ENCODE results near the gene NR2F1-AS1. TPM values are rescaled to one million over a fixed set of nuclear protein-coding genes. Genes with fewer than 3 reads are reported as not detected.
"Not testable (repeated sequence)": the region's sequence is repeated elsewhere in the genome, so short reads cannot be mapped to it uniquely, and the experiment has no call there.

NR2F1-AS1 gene
- total RNA-seq, 2 experiments from 2014 or later: not detected

- Mint-ChIP-seq H3K4me1 (no peaks in the 10 kb centered on the region), H3K9me3 (no peaks in the 10 kb centered on the region), H3K4me3 (no peak overlapping the region), H3K36me3 (ENCODE audit: low read depth) (no peaks in the 10 kb centered on the region), H3K27me3 (no peaks in the 10 kb centered on the region), H3K27ac (no peak overlapping the region)
- ChIA-PET POLR2A (no interaction called here), CTCF (no interaction called here)
- DNase-seq: no peak
These were observed 103.2 kb downstream of the NR2F1-AS1 start for GRCh38 chr5:93477816-93478215.

GRCh38 chr5:93476251-93476742 lies 104.7 kb downstream of the NR2F1-AS1 start:
- H3K4me3 Mint-ChIP-seq: no peak overlapping the region
- ChIA-PET POLR2A (no interaction called here), CTCF (no interaction called here)
- no peak overlapping the region for H3K27ac Mint-ChIP-seq
- no peaks in the 10 kb centered on the region for H3K27me3 Mint-ChIP-seq
- H3K9me3 Mint-ChIP-seq: no peaks in the 10 kb centered on the region
- no peaks in the 10 kb centered on the region for H3K36me3 Mint-ChIP-seq (ENCODE audit: low read depth)
- DNase-seq: no peak
- no peaks in the 10 kb centered on the region for H3K4me1 Mint-ChIP-seq

GRCh38 chr5:93462916-93463315 lies 118.1 kb downstream of the NR2F1-AS1 start:
- no peak for DNase-seq
- ChIA-PET CTCF (no interaction called here), POLR2A (no interaction called here)
- Mint-ChIP-seq H3K27ac (no peak overlapping the region), H3K4me1 (no peaks in the 10 kb centered on the region), H3K36me3 (ENCODE audit: low read depth) (no peaks in the 10 kb centered on the region), H3K27me3 (no peaks in the 10 kb centered on the region), H3K9me3 (peaks cover 24% of the 10 kb centered on the region), H3K4me3 (no peak overlapping the region)

- ChIA-PET CTCF (no interaction called here), POLR2A (no interaction called here)
- Mint-ChIP-seq H3K36me3 (ENCODE audit: low read depth) (no peaks in the 10 kb centered on the region), H3K27me3 (no peaks in the 10 kb centered on the region), H3K27ac (no peak overlapping the region), H3K9me3 (peaks cover 20% of the 10 kb centered on the region), H3K4me3 (no peak overlapping the region), H3K4me1 (no peaks in the 10 kb centered on the region)
- no peak for DNase-seq
These were observed 119.3 kb downstream of the NR2F1-AS1 start for GRCh38 chr5:93461756-93462155.

GRCh38 chr5:93460286-93460685 lies 120.7 kb downstream of the NR2F1-AS1 start:
- Mint-ChIP-seq H3K4me1 (no peaks in the 10 kb centered on the region), H3K36me3 (ENCODE audit: low read depth) (no peaks in the 10 kb centered on the region), H3K27ac (no peak overlapping the region), H3K4me3 (no peak overlapping the region), H3K27me3 (no peaks in the 10 kb centered on the region), H3K9me3 (peaks cover 20% of the 10 kb centered on the region)
- ChIA-PET CTCF (no interaction called here), POLR2A (no interaction called here)
- DNase-seq: no peak

GRCh38 chr5:93456796-93457195 lies 124.2 kb downstream of the NR2F1-AS1 start:
- not testable (repeated sequence) for H3K27ac Mint-ChIP-seq

GRCh38 chr5:93454896-93455295 lies 126.1 kb downstream of the NR2F1-AS1 start:
- POLR2A ChIA-PET: no interaction called here
- Mint-ChIP-seq H3K27ac (no peak overlapping the region), H3K4me3 (no peak overlapping the region), H3K36me3 (ENCODE audit: low read depth) (no peaks in the 10 kb centered on the region), H3K4me1 (no peaks in the 10 kb centered on the region), H3K27me3 (no peaks in the 10 kb centered on the region), H3K9me3 (no peaks in the 10 kb centered on the region)
- CTCF ChIA-PET: no interaction called here
- DNase-seq: no peak

More at GRCh38 chr5:93456796-93457195, 124.2 kb downstream of the NR2F1-AS1 start:
- CTCF ChIA-PET; H3K4me3 Mint-ChIP-seq; H3K4me1 Mint-ChIP-seq; H3K27me3 Mint-ChIP-seq; H3K36me3 Mint-ChIP-seq (ENCODE audit: low read depth); POLR2A ChIA-PET; DNase-seq; H3K9me3 Mint-ChIP-seq: not testable (repeated sequence)

- DNase-seq: no peak
- Mint-ChIP-seq H3K4me1 (no peaks in the 10 kb centered on the region), H3K27ac (no peak overlapping the region), H3K36me3 (ENCODE audit: low read depth) (no peaks in the 10 kb centered on the region), H3K9me3 (no peaks in the 10 kb centered on the region), H3K27me3 (no peaks in the 10 kb centered on the region), H3K4me3 (no peak overlapping the region)
- POLR2A ChIA-PET: no interaction called here
- CTCF ChIA-PET: no interaction called here
These were observed 128.8 kb downstream of the NR2F1-AS1 start for GRCh38 chr5:93452255-93452654.

- CTCF ChIA-PET: no interaction called here
- no peak for DNase-seq
- no peak overlapping the region for H3K27ac Mint-ChIP-seq
- no peaks in the 10 kb centered on the region for H3K36me3 Mint-ChIP-seq (ENCODE audit: low read depth)
- H3K4me1 Mint-ChIP-seq: no peaks in the 10 kb centered on the region
- H3K4me3 Mint-ChIP-seq: no peak overlapping the region
- H3K27me3 Mint-ChIP-seq: no peaks in the 10 kb centered on the region
- POLR2A ChIA-PET: no interaction called here
- no peaks in the 10 kb centered on the region for H3K9me3 Mint-ChIP-seq
These were observed 142.9 kb downstream of the NR2F1-AS1 start for GRCh38 chr5:93438124-93438523.

GRCh38 chr5:93436083-93436482 lies 144.9 kb downstream of the NR2F1-AS1 start:
- POLR2A ChIA-PET: no interaction called here
- H3K27me3 Mint-ChIP-seq: no peaks in the 10 kb centered on the region

GRCh38 chr5:93433422-93433821 lies 147.6 kb downstream of the NR2F1-AS1 start:
- H3K4me1 Mint-ChIP-seq: no peaks in the 10 kb centered on the region
- CTCF ChIA-PET: no interaction called here

More at GRCh38 chr5:93436083-93436482, 144.9 kb downstream of the NR2F1-AS1 start:
- Mint-ChIP-seq H3K9me3 (no peaks in the 10 kb centered on the region), H3K36me3 (ENCODE audit: low read depth) (no peaks in the 10 kb centered on the region), H3K27ac (no peak overlapping the region), H3K4me1 (no peaks in the 10 kb centered on the region), H3K4me3 (no peak overlapping the region)
- CTCF ChIA-PET: no interaction called here
- no peak for DNase-seq

GRCh38 chr5:93431250-93431649 lies 149.8 kb downstream of the NR2F1-AS1 start:
- no peaks in the 10 kb centered on the region for H3K4me1 Mint-ChIP-seq
- POLR2A ChIA-PET: no interaction called here
- no peak overlapping the region for H3K27ac Mint-ChIP-seq
- no peaks in the 10 kb centered on the region for H3K36me3 Mint-ChIP-seq (ENCODE audit: low read depth)
- CTCF ChIA-PET: interaction anchor here (1.5 kb wide), 1 partner anchor 9 kb away, joined by 3 read pairs; no protein-coding TSS in a partner anchor
- H3K4me3 Mint-ChIP-seq: no peak overlapping the region
- no peaks in the 10 kb centered on the region for H3K27me3 Mint-ChIP-seq
- H3K9me3 Mint-ChIP-seq: no peaks in the 10 kb centered on the region
- DNase-seq: no peak

More at GRCh38 chr5:93433422-93433821, 147.6 kb downstream of the NR2F1-AS1 start:
- Mint-ChIP-seq H3K27me3 (no peaks in the 10 kb centered on the region), H3K27ac (no peak overlapping the region), H3K4me3 (no peak overlapping the region), H3K9me3 (no peaks in the 10 kb centered on the region), H3K36me3 (ENCODE audit: low read depth) (no peaks in the 10 kb centered on the region)
- POLR2A ChIA-PET: no interaction called here
- DNase-seq: no peak

GRCh38 chr5:93430673-93431199 lies 150.3 kb downstream of the NR2F1-AS1 start:
- H3K36me3 Mint-ChIP-seq (ENCODE audit: low read depth): no peaks in the 10 kb centered on the region
- ChIA-PET POLR2A (no interaction called here), CTCF (interaction anchor here (1.5 kb wide), 1 partner anchor 8 kb away, joined by 3 read pairs; no protein-coding TSS in a partner anchor)
- H3K27ac Mint-ChIP-seq: no peak overlapping the region
- H3K27me3 Mint-ChIP-seq: no peaks in the 10 kb centered on the region
- no peak for DNase-seq
- no peak overlapping the region for H3K4me3 Mint-ChIP-seq
- H3K9me3 Mint-ChIP-seq: no peaks in the 10 kb centered on the region
- no peaks in the 10 kb centered on the region for H3K4me1 Mint-ChIP-seq

GRCh38 chr5:93430118-93430517 lies 150.9 kb downstream of the NR2F1-AS1 start:
- no peak for DNase-seq
- ChIA-PET CTCF (no interaction called here), POLR2A (no interaction called here)
- Mint-ChIP-seq H3K4me3 (no peak overlapping the region), H3K4me1 (no peaks in the 10 kb centered on the region), H3K36me3 (ENCODE audit: low read depth) (no peaks in the 10 kb centered on the region), H3K27ac (no peak overlapping the region), H3K9me3 (no peaks in the 10 kb centered on the region), H3K27me3 (no peaks in the 10 kb centered on the region)
